GM12878 (cell line): ENCODE data around the gene GALNS. TPM values are rescaled to one million over a fixed set of nuclear protein-coding genes. Genes with fewer than 3 reads are reported as not detected.

Experiments used
- ATAC-seq: fragments of 200-7000 bp; cut with Tn5 transposase; 3 replicates; pipeline ENCODE4 v1.9.1; 2020; ENCODE audit warnings: mild to moderate bottlenecking, moderate library complexity
- BruUV-seq: library from RNA; stranded (reverse); fragments of 400-500 nt; replicated peaks from 2 replicates; lab custom pipeline; 2021; lab: Mats Ljungman, UMichigan
- CTCF ChIA-PET: fragments of 300-600 bp; sonication (Branson Sonifier 250); formaldehyde crosslinking; extraction: SDS; loops from one replicate; lab custom pipeline; 2021; ENCODE audit warnings: inconsistent platforms; lab: Yijun Ruan, JAX
- POLR2A ChIA-PET: fragments of 350-600 bp; formaldehyde crosslinking; extraction: SDS; loops from one replicate; lab custom pipeline; 2021; ENCODE audit warnings: inconsistent platforms; lab: Charles Lee
- RAD21 ChIA-PET: fragments of 300-600 bp; sonication (Branson Sonifier 250); formaldehyde crosslinking; loops from one replicate; lab custom pipeline; 2023; ENCODE audit warnings: antibody characterized with exemption; ENCODE audit not compliant: unreplicated experiment; lab: Charles Lee
- SMC1A ChIA-PET: fragments of 300-600 bp; sonication (Branson Sonifier 250); formaldehyde crosslinking; loops from one replicate; lab custom pipeline; 2023; ENCODE audit not compliant: unreplicated experiment, uncharacterized antibody; lab: Charles Lee
- DNase-seq: peaks from one replicate; pipeline ENCODE4 v3.0.0-alpha.2; 2011; ENCODE audit warnings: low read depth, low spot score
- FAIRE-seq: peaks from 3 replicates; lab custom pipeline; 2011; peaks lifted over from hg19 to GRCh38; lab: Jason Lieb, UNC
- H2AFZ ChIP-seq: 2 replicates; pipeline ENCODE4 v1.6.0; 2011; ENCODE audit warnings: low read depth, low read length, control low read depth; ENCODE audit not compliant: control insufficient read depth
- H3K27ac ChIP-seq: 2 replicates; pipeline ENCODE4 v1.5.1; 2011; ENCODE audit warnings: control low read depth; ENCODE audit not compliant: control insufficient read depth, insufficient read depth
- H3K27me3 ChIP-seq, 2 experiments: replicated peaks in 1 of 2; 2 replicates each; pipeline versions ENCODE4 v1.6.0 to v1.6.1; 2011; ENCODE audit warnings: low read length in 1 of 2; ENCODE audit not compliant: control insufficient read depth in 2 of 2, insufficient read depth in 2 of 2
- H3K36me3 ChIP-seq, 2 experiments: 2 replicates each; pipeline ENCODE4 v1.5.1; 2011; ENCODE audit warnings: low read length in 1 of 2; ENCODE audit not compliant: control insufficient read depth in 2 of 2, insufficient read depth in 2 of 2
- H3K4me1 ChIP-seq: 2 replicates; pipeline ENCODE4 v1.6.1; 2011; ENCODE audit warnings: mild to moderate bottlenecking, low read length, moderate library complexity, mixed read lengths; ENCODE audit not compliant: control insufficient read depth, insufficient read depth
- H3K4me2 ChIP-seq: 2 replicates; pipeline ENCODE4 v1.6.0; 2011; ENCODE audit warnings: control low read depth; ENCODE audit not compliant: control insufficient read depth, insufficient read depth
- H3K4me3 ChIP-seq: fragments of 200-600 bp; sonication (generic); 2 replicates; pipeline ENCODE4 v1.5.1; 2016
- H3K79me2 ChIP-seq: 2 replicates; pipeline ENCODE4 v1.6.0; 2011; ENCODE audit warnings: low read length; ENCODE audit not compliant: control insufficient read depth, insufficient read depth
- H3K9ac ChIP-seq: 2 replicates; pipeline ENCODE4 v1.8.0; 2011; ENCODE audit warnings: low read length, control low read depth, mixed read lengths; ENCODE audit not compliant: control insufficient read depth, insufficient read depth
- H3K9me3 ChIP-seq: replicated peaks from 3 replicates; pipeline ENCODE4 v1.5.1; 2011; ENCODE audit warnings: mild to moderate bottlenecking, low read length; ENCODE audit not compliant: control insufficient read depth, insufficient read depth
- H4K20me1 ChIP-seq: 2 replicates; pipeline ENCODE4 v1.6.0; 2011; ENCODE audit not compliant: control insufficient read depth, insufficient read depth
- CBFB ChIP-seq: IDR thresholded peaks from 2 replicates; pipeline ENCODE4 v1.6.1; 2016; ENCODE audit warnings: antibody characterized with exemption, low read depth
- ELK1 ChIP-seq: IDR thresholded peaks from 2 replicates; pipeline ENCODE4 v1.6.1; 2012; ENCODE audit warnings: low read depth, low read length, improper control_type of control experiment
- FOXK2 ChIP-seq: fragments of 450-650 bp; IDR thresholded peaks from 2 replicates; pipeline ENCODE4 v1.6.1; 2017; ENCODE audit warnings: mild to moderate bottlenecking, moderate library complexity
- FOXM1 ChIP-seq: IDR thresholded peaks from 2 replicates; pipeline ENCODE4 v1.6.1; 2012; ENCODE audit warnings: low read depth, mild to moderate bottlenecking, inconsistent platforms, low read length, moderate library complexity
- MTA3 ChIP-seq: IDR thresholded peaks from 2 replicates; pipeline ENCODE4 v1.6.1; 2012; ENCODE audit warnings: low read length, inconsistent platforms, borderline replicate concordance
- MXI1 ChIP-seq: fragments of 150-350 bp; IDR thresholded peaks from 2 replicates; pipeline ENCODE4 v1.6.1; 2011; ENCODE audit warnings: low read depth, mild to moderate bottlenecking, inconsistent platforms, low read length, improper control_type of control experiment
- PAX5 ChIP-seq: IDR thresholded peaks from 2 replicates; pipeline ENCODE4 v1.6.1; 2011; ENCODE audit warnings: low read depth, low read length, borderline replicate concordance
- RBBP5 ChIP-seq: fragments of 200-600 bp; sonication (generic); conservative IDR thresholded peaks from 2 replicates; pipeline ENCODE4 v1.6.1; 2016
- SKIL ChIP-seq: fragments of 450-650 bp; IDR thresholded peaks from 2 replicates; pipeline ENCODE4 v1.6.1; 2017; ENCODE audit warnings: mild to moderate bottlenecking, low read depth, inconsistent platforms; ENCODE audit not compliant: poor library complexity, severe bottlenecking
- SRF ChIP-seq, 2 experiments: IDR thresholded peaks; 2 replicates each; pipeline ENCODE4 v1.6.1; 2011; ENCODE audit warnings: low read depth in 2 of 2, low read length in 2 of 2, mild to moderate bottlenecking in 1 of 2, moderate library complexity in 1 of 2
- ZBTB40 ChIP-seq: fragments of 450-650 bp; IDR thresholded peaks from 2 replicates; pipeline ENCODE4 v1.6.1; 2016; ENCODE audit warnings: mild to moderate bottlenecking, moderate library complexity, borderline replicate concordance
- ZNF384 ChIP-seq: IDR thresholded peaks from 2 replicates; pipeline ENCODE4 v1.6.1; 2012; ENCODE audit warnings: low read depth, mild to moderate bottlenecking, low read length, improper control_type of control experiment, borderline replicate concordance
- WGBS: methylation state at CpG from one replicate; pipeline ENCODE4 v1.1.6; 2016; ENCODE audit warnings: low lambda C conversion rate; ENCODE audit not compliant: insufficient replicate concordance, insufficient coverage; ENCODE audit errors: missing lambda C conversion rate; 5-methylcytosine and 5-hydroxymethylcytosine counted together
- in situ Hi-C: fragments of 300-500 bp; cut with MboI; formaldehyde crosslinking; loops from 9 replicates; pipeline ENCODE4 v1.14.3; 2018; ENCODE audit warnings: mixed read lengths
- intact Hi-C: fragments of 100-400 bp; cut with micrococcal nuclease; formaldehyde crosslinking; loops from one replicate; pipeline ENCODE4 v1.14.2; 2022; ENCODE audit not compliant: unreplicated experiment
- polyA plus RNA-seq, 11 experiments: library from polyadenylated mRNA; depleted of rRNA in 4 of 11; unstranded in 6 of 11; stranded (reverse) in 5 of 11; fragments of >200 nt; fragmentation: Nextera tagmentation in 4 of 11; fragmentation: Illumina TruSeq in 1 of 11; extraction: Ambion mirVana in 4 of 11; extraction: Trizol in 1 of 11; gene quantifications; 1 replicate in 1 of 11; 2 replicates in 10 of 11; pipeline versions ENCODE4 v1.2.1 to v1.2.3, GENCODE V29; 2011 to 2016; ENCODE audit warnings: inconsistent platforms in 2 of 11, missing spikeins in 2 of 11, low read depth in 1 of 11
- total RNA-seq, 4 experiments: library from RNA; depleted of rRNA in 3 of 4; stranded (reverse); fragments of >200 nt in 3 of 4; fragmentation: Illumina TruSeq in 1 of 4; extraction: Trizol in 1 of 4; gene quantifications; 2 replicates each; pipeline versions ENCODE4 v1.2.1 to v1.2.3, GENCODE V29; 2013 to 2021

Gene GALNS
- total and polyA plus RNA-seq, 10 of the 15 experiments (the other 5 are each of a cell fraction or from before 2014, with no cell fraction given), result 0.37 to 12.4 (median 5.3) TPM

- 84% methylated on average over 34 of the region's 34 CpGs for WGBS
- DNase-seq, result no peak
- H3K9me3 ChIP-seq, result no peaks in the 10 kb centered on the region
- TF ChIP-seq FOXK2, result no peak
- TF ChIP-seq SRF (IDR thresholded peaks at IDR 0.05; ENCODE audit: low read depth in 2 of 2, low read length in 2 of 2), result no peak
- no peak for TF ChIP-seq MTA3
- TF ChIP-seq ZBTB40, result no peak
- TF ChIP-seq FOXM1, result no peak
- TF ChIP-seq RBBP5, result no peak
- no peak for TF ChIP-seq MXI1
- TF ChIP-seq ZNF384, result no peak
- TF ChIP-seq ELK1, result no peak
- no peak for TF ChIP-seq CBFB
- no peak for TF ChIP-seq PAX5
- TF ChIP-seq SKIL, result no peak
- H3K27ac ChIP-seq, result no peak overlapping the region
- no peak overlapping the region for H3K9ac ChIP-seq
- POLR2A ChIA-PET, result no interaction called here
- no peak overlapping the region for H2AFZ ChIP-seq
- no peaks in the 10 kb centered on the region for H4K20me1 ChIP-seq
- no TSS peak for BruUV-seq
- SMC1A ChIA-PET, result no interaction called here
- no peak overlapping the region for H3K4me2 ChIP-seq
- no peak overlapping the region for H3K4me3 ChIP-seq
- RAD21 ChIA-PET, result no interaction called here
- in situ Hi-C loops, result no loop called here
- H3K4me1 ChIP-seq, result peaks cover 28% of the 10 kb centered on the region
- peaks cover 0 to 6% of the 10 kb centered on the region in 2 experiments; a peak in 2 of 4 replicates for H3K36me3 ChIP-seq
- H3K27me3 ChIP-seq, result no peaks in the 10 kb centered on the region
- no peak for FAIRE-seq
- CTCF ChIA-PET, result no interaction called here
- no peak for ATAC-seq
- H3K79me2 ChIP-seq, result peaks cover 71% of the 10 kb centered on the region
- intact Hi-C loops, result no loop called here
These were observed 79.1 kb downstream of the GALNS start for GRCh38 chr16:88777471-88778270.
